Activated CD8-positive, alpha-beta memory T cell treated with anti-CD3 and anti-CD28 coated beads for 48 hours (primary cell): ENCODE measurements around the gene GPS1.
A peak's percentile ranks its signal among the peaks of the same experiment; 100 is the strongest.

Experiments
- DNase-seq, 3 experiments: peaks; one replicate each; pipeline ENCODE4 v3.0.0-alpha.2; 2020; ENCODE audit warnings: low read depth in 2 of 3, low spot score in 2 of 3

The GPS1 gene

GRCh38 chr17:82056729-82057621 is 5.3 kb downstream of the GPS1 start:
- DNase-seq: no peak

DNA sequence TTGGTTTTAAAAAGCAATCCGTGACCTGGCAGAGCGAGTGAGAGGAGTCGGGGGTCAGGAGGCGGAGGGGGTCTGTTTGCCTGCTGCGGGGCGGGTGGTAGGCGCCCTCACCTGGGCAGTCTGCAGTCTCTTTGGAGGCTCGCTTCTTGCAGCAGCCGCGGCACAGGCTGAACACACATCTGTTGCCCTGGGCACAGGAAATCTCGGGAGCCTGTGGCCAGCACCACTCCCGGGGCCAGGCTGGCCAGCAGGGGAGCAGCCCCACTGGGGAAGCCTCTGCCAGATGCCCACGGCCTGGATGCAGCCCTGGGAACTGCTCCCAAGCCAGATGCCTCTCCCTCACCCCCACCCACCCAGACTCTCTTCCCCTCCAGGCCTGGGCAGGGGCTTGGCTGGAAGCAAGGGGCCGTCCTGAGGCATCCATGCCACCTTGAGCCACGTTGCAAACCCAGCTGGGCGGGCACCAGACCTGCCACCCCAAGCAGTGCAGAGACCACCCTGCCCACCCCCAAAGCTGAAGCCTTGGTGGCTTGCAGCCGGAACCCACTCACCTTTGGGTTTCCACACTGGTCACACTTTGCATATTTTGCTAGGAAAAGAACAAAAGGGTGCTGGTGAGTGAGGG is 6.6 kb downstream of the GPS1 start:
- no peak for DNase-seq

DNA sequence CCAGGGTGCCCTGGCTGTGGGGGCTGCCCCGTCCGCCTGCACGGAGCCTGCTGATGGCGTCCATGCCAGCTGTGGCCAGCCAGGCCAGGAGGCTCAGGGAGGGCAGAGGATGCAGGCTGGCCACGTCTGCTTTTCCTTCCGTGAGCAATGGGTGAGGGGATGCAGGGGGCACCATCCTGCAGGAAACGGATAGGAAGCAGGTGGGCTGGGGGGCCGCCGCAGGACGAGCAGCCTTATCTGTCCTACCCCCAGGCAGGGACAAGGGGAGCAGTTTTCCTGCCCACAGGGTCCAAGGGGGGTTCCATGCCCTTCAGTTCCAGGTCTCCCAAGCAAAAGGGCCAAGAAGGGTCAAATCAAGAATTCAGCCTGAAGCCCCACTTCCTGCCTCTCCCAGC is 7.2 kb downstream of the GPS1 start:
- no peak for DNase-seq

- no peak for DNase-seq
Observed at GRCh38 chr17:82059272-82060000, 7.7 kb downstream of the GPS1 start.

- no peak for DNase-seq
Observed at GRCh38 chr17:82060001-82060380, 8.3 kb downstream of the GPS1 start.

DNA sequence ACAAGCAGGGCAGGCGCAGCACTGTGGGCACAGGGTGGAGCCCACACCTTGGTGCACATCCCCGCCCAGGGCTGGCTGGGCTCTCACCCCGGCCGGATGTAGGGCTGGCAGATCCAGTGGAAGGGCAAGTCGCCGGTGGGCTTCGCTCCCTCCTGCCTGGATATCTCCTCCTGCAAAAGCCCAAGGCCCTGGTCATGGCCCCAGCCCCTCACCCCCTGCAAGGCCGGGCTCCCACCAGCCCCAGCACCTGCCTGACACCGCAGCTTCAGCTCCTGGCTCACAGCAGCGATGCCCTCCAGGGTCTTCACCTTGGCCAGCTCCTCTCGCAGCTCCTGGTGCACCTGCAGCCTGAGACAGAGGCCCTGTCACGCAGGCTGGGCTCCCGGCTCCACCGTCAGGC is 8.9 kb downstream of the GPS1 start:
- DNase-seq: no peak

GRCh38 chr17:82061047-82061925 is 9.6 kb downstream of the GPS1 start:
- DNase-seq: no peak

GRCh38 chr17:82062076-82062983 is 10.6 kb downstream of the GPS1 start:
- DNase-seq: no peak

- no peak for DNase-seq
Observed at GRCh38 chr17:82062984-82063368, 11.3 kb downstream of the GPS1 start.

DNA sequence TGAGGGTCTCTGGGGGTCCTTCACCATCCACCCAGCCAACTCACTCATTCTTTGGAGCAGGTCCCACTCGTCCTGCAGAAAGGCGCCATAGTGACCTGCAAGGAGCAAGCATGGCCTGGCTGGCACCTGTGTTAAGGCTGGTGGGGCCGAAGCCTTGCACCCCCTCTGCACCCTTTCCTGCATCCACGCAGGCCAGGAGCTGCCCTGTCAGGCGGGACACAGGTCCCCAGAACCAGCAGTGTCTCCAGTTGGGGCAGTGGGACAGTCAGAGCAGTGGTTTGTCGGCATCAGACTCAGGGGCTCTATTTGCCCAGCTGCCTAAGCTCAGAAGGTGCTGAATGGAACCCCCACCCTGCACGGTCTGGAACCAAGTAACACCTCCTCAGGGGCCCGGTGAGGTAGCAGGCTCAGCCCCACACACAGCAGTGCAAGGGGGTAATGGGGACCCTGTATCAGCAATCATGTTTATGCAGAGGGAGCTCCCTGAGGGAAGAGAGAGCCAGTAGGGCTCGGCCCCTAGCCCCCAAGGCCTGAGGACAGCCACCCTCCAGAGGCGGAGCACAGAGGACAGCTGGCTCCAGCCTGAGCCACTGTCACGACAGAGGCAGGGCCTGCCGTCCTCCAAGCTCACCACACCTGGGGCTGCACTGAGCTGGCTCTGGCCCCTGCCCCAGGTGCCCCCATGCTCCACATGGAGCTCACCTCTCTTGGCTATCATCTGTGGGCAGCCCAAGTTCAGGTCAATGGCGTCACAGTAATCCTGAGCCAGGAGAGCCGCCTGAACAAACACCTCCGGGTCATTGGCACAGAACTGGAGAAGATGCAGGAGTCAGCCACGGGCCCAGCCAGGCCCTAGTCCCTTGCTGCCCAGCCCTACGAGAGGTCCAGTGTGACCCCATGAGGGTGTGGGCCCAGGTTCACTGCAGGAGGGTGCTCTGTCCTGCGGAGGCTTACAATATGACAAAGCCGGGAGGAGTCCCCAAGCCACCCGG is 12.0 kb downstream of the GPS1 start:
- DNase-seq: no peak

GRCh38 chr17:82064433-82065192 is 12.9 kb downstream of the GPS1 start:
- no peak for DNase-seq

DNA sequence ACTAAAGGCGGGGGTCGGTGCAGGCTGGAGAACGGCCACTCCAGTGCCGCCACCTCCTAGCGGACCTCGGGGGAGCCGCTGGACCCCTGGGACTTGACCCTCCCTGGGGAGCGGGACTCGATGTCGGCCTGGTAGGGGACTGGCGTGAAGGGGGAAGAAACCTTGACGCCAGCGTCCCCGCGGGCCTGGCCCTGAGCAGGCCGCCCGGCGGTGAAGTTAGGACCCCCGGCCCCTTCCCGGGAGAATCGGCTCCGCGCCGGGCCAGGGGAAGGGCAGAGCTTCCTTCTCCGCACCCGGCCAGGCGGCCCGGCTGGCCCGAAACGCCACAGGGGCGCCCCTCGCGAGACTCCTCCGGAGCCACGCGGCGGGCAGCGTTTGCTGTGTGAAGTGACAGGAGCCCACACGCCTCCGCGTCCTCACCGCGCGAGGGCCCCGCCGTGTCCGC is 13.5 kb downstream of the GPS1 start:
- no peak for DNase-seq

DNA sequence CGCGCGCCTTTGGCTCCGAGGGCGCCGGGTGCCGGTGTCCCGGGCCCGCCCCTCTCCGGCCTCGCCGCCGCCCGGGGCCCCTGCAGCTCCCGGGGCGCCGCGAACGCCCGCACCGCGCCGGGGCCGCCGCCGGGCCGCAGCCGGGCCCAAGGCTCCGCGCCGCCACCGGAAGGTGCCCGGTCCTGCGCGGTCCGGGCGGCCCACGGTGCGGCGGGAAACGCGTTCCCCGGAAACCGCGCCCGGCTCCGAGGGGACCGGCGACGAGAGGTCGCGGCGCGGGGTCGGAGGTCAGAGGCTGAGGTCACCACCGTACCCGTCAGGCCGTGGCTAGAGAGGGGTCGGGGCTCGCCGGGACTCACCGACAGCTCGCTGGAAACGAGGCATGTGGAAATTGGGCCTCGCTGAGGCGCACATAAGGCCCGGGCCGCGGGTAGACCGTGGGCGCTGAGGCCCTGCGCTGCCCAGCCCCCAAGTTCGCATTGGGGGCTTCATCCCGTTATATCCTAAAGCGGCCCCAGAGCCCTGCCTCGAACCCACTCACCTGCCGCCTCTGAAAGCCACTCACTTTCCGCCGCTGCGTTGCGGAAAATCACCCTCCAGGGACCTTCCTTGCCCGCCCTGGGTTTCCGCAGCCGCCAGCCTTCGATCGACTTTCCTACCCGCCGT is 14.1 kb downstream of the GPS1 start, which contains the start of gene DUS1L:
DUS1L (minus strand) TSS at position 167 of the 666 bp plus-strand sequence. CDS start 745 bp downstream, outside the sequence.
- peak in 2 of 3 experiments; percentile 54 to 66 for DNase-seq

DNA sequence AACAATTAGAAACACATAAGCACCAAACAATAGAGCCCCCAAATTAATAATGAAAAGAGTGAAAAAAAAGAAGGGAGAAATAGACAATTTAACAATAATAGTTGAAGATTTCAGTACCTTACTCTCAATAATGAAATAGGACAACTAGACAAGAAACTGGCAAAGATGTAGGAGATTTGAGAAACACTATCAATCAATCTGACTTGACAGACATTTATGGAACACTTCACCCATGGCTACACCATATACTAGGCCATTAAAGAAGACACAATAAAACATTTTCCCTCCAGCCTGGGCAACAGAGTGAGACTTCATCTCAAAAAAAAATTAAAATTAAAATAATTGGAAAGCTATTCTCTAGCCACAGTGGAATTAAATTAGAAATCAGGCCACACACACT is 18.9 kb downstream of the GPS1 start:
- no peak for DNase-seq

- DNase-seq: no peak
Observed at GRCh38 chr17:82072827-82073226, 21.1 kb downstream of the GPS1 start.

DNA sequence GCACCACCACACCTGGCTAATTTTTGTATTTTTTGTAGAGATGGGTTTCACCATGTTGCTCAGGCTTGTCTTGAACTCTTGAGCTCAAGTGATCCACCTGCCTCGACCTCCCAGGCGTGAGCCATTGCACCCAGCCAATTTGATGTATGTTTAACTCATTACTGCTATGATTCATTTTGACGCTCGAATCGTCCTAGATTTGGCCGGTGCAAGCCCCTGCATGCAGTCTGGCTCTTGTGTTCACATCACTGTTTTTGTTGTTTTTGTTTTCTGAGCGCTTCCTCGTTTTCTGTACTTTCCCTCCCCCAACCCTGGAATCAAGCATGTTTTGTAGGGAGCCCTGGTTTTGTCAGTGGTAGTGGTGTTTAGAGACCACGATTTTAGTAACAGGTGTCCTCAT is 21.7 kb downstream of the GPS1 start:
- DNase-seq: no peak
